Left ventricle myocardium inferior (tissue), 1 donor: ENCODE data around the gene CTSA. TPM values are rescaled to one million over a fixed set of nuclear protein-coding genes. Genes with fewer than 3 reads are reported as not detected.
"Not testable (repeated sequence)": the region's sequence is repeated elsewhere in the genome, so short reads cannot be mapped to it uniquely, and the experiment has no call there.

ENCODE experiments used
- DNase-seq: peaks from one replicate; pipeline ENCODE4 v3.0.0-alpha.2; 2020
- H3K27ac ChIP-seq: fragments of 200-600 bp; replicated peaks from 2 replicates; pipeline ENCODE4 v1.8.0; 2021
- H3K27me3 ChIP-seq: fragments of 200-600 bp; 2 replicates; pipeline ENCODE4 v1.8.0; 2021; ENCODE audit warnings: low read depth
- H3K36me3 ChIP-seq: fragments of 200-600 bp; 2 replicates; pipeline ENCODE4 v1.8.0; 2021
- H3K4me1 ChIP-seq: fragments of 200-600 bp; 2 replicates; pipeline ENCODE4 v1.8.0; 2021
- H3K4me3 ChIP-seq: fragments of 200-600 bp; 2 replicates; pipeline ENCODE4 v1.8.0; 2021; ENCODE audit warnings: mild to moderate bottlenecking, moderate library complexity
- H3K9me3 ChIP-seq: fragments of 200-600 bp; replicated peaks from 2 replicates; pipeline ENCODE4 v1.8.0; 2021
- CTCF ChIP-seq: fragments of 200-600 bp; IDR thresholded peaks from 2 replicates; pipeline ENCODE4 v1.8.0; 2021; ENCODE audit warnings: antibody characterized with exemption, mild to moderate bottlenecking, borderline replicate concordance
- intact Hi-C: fragments of 100-400 bp; cut with micrococcal nuclease; formaldehyde crosslinking; loops from one replicate; pipeline ENCODE4 v1.11.0; 2022
- total RNA-seq: library from RNA; stranded (reverse); fragmentation: NEBNext Ultra II Directional; extraction: Animal tissue kit (Norgen Biotek cat#: 25700); gene quantifications from one replicate; pipeline ENCODE4 v1.2.1, GENCODE V29; 2021
- donor health status: DM: no; HTN: yes; CAD: no; lungs with severe emphysema.

The CTSA gene
- total RNA-seq, 1 donor from 2014 or later, result 116 TPM

GRCh38 chr20:45898285-45898684 is 7.2 kb downstream of the CTSA start:
- no peak overlapping the region for H3K27ac ChIP-seq
- intact Hi-C loops, result no loop called here
- H3K4me1 ChIP-seq, result no peaks in the 10 kb centered on the region
- no peak overlapping the region for H3K4me3 ChIP-seq
- TF ChIP-seq CTCF, result no peak
- peaks cover 88% of the 10 kb centered on the region for H3K36me3 ChIP-seq
- no peak for DNase-seq
- no peaks in the 10 kb centered on the region for H3K27me3 ChIP-seq
- H3K9me3 ChIP-seq, result no peaks in the 10 kb centered on the region

GRCh38 chr20:45899046-45899835 is 8.1 kb downstream of the CTSA start:
- TF ChIP-seq CTCF, result no peak
- Histone ChIP-seq H3K36me3 (peaks cover 79% of the 10 kb centered on the region), H3K27me3 (no peaks in the 10 kb centered on the region), H3K4me3 (no peak overlapping the region), H3K27ac (no peak overlapping the region), H3K9me3 (no peaks in the 10 kb centered on the region), H3K4me1 (no peaks in the 10 kb centered on the region)
- intact Hi-C loops, result no loop called here
- no peak for DNase-seq

DNA sequence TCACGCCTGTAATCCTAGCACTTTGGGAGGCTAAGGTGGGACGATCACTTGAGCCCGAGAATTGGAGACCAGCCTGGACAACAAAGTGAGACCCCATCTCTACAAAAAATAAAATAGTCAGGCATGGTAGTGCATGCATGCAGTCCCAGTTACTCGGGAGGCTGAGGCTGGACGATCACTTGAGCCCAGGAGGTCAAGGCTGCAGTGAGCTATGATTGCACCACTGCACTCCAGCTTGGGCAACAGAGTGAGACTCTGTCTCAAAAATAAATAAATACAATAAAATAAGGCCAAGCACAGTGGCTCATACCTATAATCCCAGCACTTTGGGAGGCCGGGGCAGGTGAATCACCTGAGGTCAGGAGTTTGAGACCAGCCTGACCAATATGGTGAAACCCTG is 10.2 kb downstream of the CTSA start:
- intact Hi-C loops, H3K4me3 ChIP-seq, H3K9me3 ChIP-seq, H3K27ac ChIP-seq, H3K27me3 ChIP-seq, DNase-seq, H3K4me1 ChIP-seq: not testable (repeated sequence)
- H3K36me3 ChIP-seq, result peaks cover 72% of the 10 kb centered on the region

DNA sequence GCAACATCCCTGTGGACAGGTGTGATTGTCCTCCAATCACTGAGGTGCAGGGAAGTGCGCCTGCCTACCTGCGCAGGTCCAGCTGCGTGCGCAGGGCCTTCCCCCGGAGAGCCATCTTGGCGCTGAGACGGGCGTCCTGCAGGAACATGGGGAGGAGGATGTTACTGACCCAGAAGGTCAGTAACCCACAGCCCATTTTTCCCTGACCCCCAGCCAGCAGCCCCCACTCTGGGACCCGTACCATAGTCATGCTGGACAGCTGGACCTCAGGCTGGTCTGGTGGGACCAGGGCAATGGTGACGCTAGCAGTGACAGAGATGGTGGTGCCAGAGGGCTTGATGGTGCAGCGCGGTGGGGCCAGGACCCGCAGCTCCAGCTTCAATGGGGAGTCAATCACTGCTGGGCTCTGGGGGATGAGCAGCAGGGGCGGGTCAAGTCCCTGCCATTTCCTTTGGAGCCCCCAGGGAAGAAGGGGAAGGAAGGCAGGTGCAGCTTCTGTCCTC is 11.1 kb downstream of the CTSA start:
- H3K4me3 ChIP-seq, result no peak overlapping the region
- H3K27ac ChIP-seq, result no peak overlapping the region
- no peak for DNase-seq
- no peaks in the 10 kb centered on the region for H3K9me3 ChIP-seq
- H3K36me3 ChIP-seq, result peaks cover 64% of the 10 kb centered on the region
- TF ChIP-seq CTCF, result no peak
- no peaks in the 10 kb centered on the region for H3K4me1 ChIP-seq
- intact Hi-C loops, result no loop called here
- no peaks in the 10 kb centered on the region for H3K27me3 ChIP-seq

- no peak for DNase-seq
- no peak overlapping the region for H3K4me3 ChIP-seq
- peaks cover 2% of the 10 kb centered on the region for H3K4me1 ChIP-seq
- H3K36me3 ChIP-seq, result peaks cover 42% of the 10 kb centered on the region
- intact Hi-C loops, result no loop called here
- TF ChIP-seq CTCF, result no peak
- no peak overlapping the region for H3K27ac ChIP-seq
- no peaks in the 10 kb centered on the region for H3K27me3 ChIP-seq
- no peaks in the 10 kb centered on the region for H3K9me3 ChIP-seq
Measured at GRCh38 chr20:45904583-45905504, 13.7 kb downstream of the CTSA start.
